Astrocyte (in vitro differentiated cells and primary cell): ENCODE data around the gene SLC25A17. TPM values are rescaled to one million over a fixed set of nuclear protein-coding genes. Genes with fewer than 3 reads are reported as not detected.

Source experiments
- DNase-seq: peaks from one replicate; pipeline ENCODE4 v3.0.0-alpha.2; 2010; ENCODE audit warnings: low read depth
- FAIRE-seq: peaks from 2 replicates; lab custom pipeline; 2011; peaks lifted over from hg19 to GRCh38; lab: Jason Lieb, UNC
- H2AFZ ChIP-seq: 2 replicates; pipeline ENCODE4 v1.6.0; 2012; ENCODE audit warnings: low read depth, low read length, inconsistent platforms
- H3K27ac ChIP-seq: 2 replicates; pipeline ENCODE4 v1.5.1; 2011; ENCODE audit warnings: low read depth, low read length, inconsistent platforms
- H3K27me3 ChIP-seq: 2 replicates; pipeline ENCODE4 v1.6.0; 2011; ENCODE audit warnings: low read length, inconsistent platforms; ENCODE audit not compliant: insufficient read depth
- H3K36me3 ChIP-seq: 2 replicates; pipeline ENCODE4 v1.5.1; 2011; ENCODE audit warnings: low read length, inconsistent platforms; ENCODE audit not compliant: insufficient read depth
- H3K4me1 ChIP-seq: 2 replicates; pipeline ENCODE4 v1.5.1; 2011; ENCODE audit warnings: low read length, inconsistent platforms; ENCODE audit not compliant: insufficient read depth
- H3K4me2 ChIP-seq: 2 replicates; pipeline ENCODE4 v1.6.0; 2012; ENCODE audit warnings: low read length, inconsistent platforms
- H3K4me3 ChIP-seq: 2 replicates; pipeline ENCODE4 v1.5.1; 2011; ENCODE audit warnings: low read depth, mild to moderate bottlenecking, low read length, inconsistent platforms; ENCODE audit not compliant: insufficient read depth
- H3K79me2 ChIP-seq: 2 replicates; pipeline ENCODE4 v1.6.0; 2012; ENCODE audit warnings: mild to moderate bottlenecking, low read length, inconsistent platforms; ENCODE audit not compliant: insufficient read depth
- H3K9ac ChIP-seq: 2 replicates; pipeline ENCODE4 v1.6.0; 2012; ENCODE audit warnings: mild to moderate bottlenecking, low read length, inconsistent platforms
- H3K9me3 ChIP-seq: 2 replicates; pipeline ENCODE4 v1.5.1; 2012; ENCODE audit warnings: low read depth, mild to moderate bottlenecking, low read length, inconsistent platforms; ENCODE audit not compliant: insufficient read depth
- H4K20me1 ChIP-seq: 2 replicates; pipeline ENCODE4 v1.6.0; 2012; ENCODE audit warnings: low read length, inconsistent platforms; ENCODE audit not compliant: insufficient read depth
- H3K27ac Mint-ChIP-seq: one replicate; pipeline ENCODE4 v1.8.0; 2021; ENCODE audit warnings: mild to moderate bottlenecking, mixed read lengths; ENCODE audit not compliant: unreplicated experiment
- H3K27me3 Mint-ChIP-seq: one replicate; pipeline ENCODE4 v1.8.0; 2021; ENCODE audit warnings: low read depth, mixed read lengths; ENCODE audit not compliant: unreplicated experiment
- H3K36me3 Mint-ChIP-seq: one replicate; pipeline ENCODE4 v1.8.0; 2021; ENCODE audit warnings: low read depth, mixed read lengths; ENCODE audit not compliant: unreplicated experiment
- H3K4me1 Mint-ChIP-seq: one replicate; pipeline ENCODE4 v1.8.0; 2021; ENCODE audit warnings: low read depth, mixed read lengths; ENCODE audit not compliant: unreplicated experiment
- H3K4me3 Mint-ChIP-seq: one replicate; pipeline ENCODE4 v1.8.0; 2021; ENCODE audit warnings: mild to moderate bottlenecking, moderate library complexity, mixed read lengths; ENCODE audit not compliant: unreplicated experiment
- H3K9me3 Mint-ChIP-seq: one replicate; pipeline ENCODE4 v1.8.0; 2021; ENCODE audit warnings: mild to moderate bottlenecking, mixed read lengths; ENCODE audit not compliant: unreplicated experiment
- EZH2 ChIP-seq: IDR thresholded peaks from 2 replicates; pipeline ENCODE4 v1.6.1; 2012; ENCODE audit warnings: mild to moderate bottlenecking, low read length, inconsistent platforms; ENCODE audit not compliant: insufficient read depth
- total RNA-seq: library from RNA; stranded (reverse); gene quantifications from 2 replicates; pipeline ENCODE4 v1.2.1, GENCODE V29; 2021
- TF ChIP-seq, protein P1 (sequence below): IDR thresholded peaks from 2 replicates; pipeline ENCODE4 v1.5.1; 2011; ENCODE audit warnings: low read depth, mild to moderate bottlenecking, inconsistent platforms, low read length, moderate library complexity; ENCODE audit not compliant: insufficient read depth

The SLC25A17 gene
- total RNA-seq, 1 donor from 2014 or later, result 24.8 TPM

DNA sequence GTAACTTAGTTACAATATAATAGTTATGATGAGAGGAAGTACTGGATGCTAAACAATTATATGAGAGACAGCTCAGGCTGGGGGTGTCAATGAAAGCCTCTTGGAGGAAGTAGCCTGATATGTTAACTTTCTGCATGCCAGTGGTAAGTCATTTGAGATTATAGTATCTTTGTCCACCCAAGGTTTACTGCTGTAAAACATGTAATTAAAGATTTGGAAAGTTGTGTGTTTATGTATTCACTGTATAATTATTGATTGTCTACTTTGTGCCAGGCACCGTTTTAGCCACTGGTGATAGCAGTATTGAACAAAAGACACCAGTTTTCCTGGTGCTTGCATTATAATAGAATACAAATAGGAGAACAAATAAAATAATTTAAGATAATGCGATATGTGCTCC is 43.4 kb upstream of the SLC25A17 start:
- TF ChIP-seq EZH2, result no peak
- TF ChIP-seq, protein P1, sequence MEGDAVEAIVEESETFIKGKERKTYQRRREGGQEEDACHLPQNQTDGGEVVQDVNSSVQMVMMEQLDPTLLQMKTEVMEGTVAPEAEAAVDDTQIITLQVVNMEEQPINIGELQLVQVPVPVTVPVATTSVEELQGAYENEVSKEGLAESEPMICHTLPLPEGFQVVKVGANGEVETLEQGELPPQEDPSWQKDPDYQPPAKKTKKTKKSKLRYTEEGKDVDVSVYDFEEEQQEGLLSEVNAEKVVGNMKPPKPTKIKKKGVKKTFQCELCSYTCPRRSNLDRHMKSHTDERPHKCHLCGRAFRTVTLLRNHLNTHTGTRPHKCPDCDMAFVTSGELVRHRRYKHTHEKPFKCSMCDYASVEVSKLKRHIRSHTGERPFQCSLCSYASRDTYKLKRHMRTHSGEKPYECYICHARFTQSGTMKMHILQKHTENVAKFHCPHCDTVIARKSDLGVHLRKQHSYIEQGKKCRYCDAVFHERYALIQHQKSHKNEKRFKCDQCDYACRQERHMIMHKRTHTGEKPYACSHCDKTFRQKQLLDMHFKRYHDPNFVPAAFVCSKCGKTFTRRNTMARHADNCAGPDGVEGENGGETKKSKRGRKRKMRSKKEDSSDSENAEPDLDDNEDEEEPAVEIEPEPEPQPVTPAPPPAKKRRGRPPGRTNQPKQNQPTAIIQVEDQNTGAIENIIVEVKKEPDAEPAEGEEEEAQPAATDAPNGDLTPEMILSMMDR, result no peak
- no peaks in the 10 kb centered on the region for H3K27me3 Mint-ChIP-seq
- Histone ChIP-seq H3K4me3 (no peak overlapping the region), H3K9me3 (no peaks in the 10 kb centered on the region), H3K4me2 (no peak overlapping the region), H3K27me3 (no peaks in the 10 kb centered on the region), H3K36me3 (peaks cover 7% of the 10 kb centered on the region), H4K20me1 (no peaks in the 10 kb centered on the region), H2AFZ (no peak overlapping the region), H3K79me2 (peaks cover 82% of the 10 kb centered on the region), H3K4me1 (no peaks in the 10 kb centered on the region), H3K9ac (no peak overlapping the region), H3K27ac (no peak overlapping the region)
- no peak for DNase-seq
- no peak overlapping the region for H3K4me3 Mint-ChIP-seq
- H3K4me1 Mint-ChIP-seq, result peaks cover 19% of the 10 kb centered on the region
- no peak overlapping the region for H3K27ac Mint-ChIP-seq
- FAIRE-seq, result no peak
- H3K36me3 Mint-ChIP-seq, result peaks cover 7% of the 10 kb centered on the region
- H3K9me3 Mint-ChIP-seq, result no peaks in the 10 kb centered on the region

DNA sequence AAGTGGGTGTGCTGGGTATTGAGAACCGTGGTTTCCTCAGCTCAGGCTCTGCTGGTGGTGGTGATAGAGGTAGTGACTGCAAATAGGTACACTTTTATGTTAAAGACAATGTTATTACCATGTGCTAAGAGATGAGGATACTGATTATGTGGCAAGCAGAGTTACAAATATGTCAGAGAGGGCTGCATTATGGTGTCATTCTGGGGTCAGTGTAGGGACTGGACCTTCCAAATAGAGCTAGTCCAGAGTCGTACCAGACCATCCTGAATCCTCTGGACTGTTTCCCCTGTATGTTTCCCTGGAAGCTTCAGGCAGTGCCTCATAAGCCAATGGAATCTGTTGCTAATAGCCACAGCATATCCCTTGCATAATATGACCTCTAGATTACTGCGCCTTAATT is 42.9 kb upstream of the SLC25A17 start, which contains the start of gene DNAJB7:
TSS of gene DNAJB7 (minus strand) at position 101 of the 400 bp plus-strand sequence. CDS start 119 bp downstream, outside the sequence.
- Histone ChIP-seq H3K4me3 (no peak within 1 kb of the TSS), H4K20me1 (no peaks in the 10 kb centered on the region), H2AFZ (no peak within 1 kb of the TSS), H3K27me3 (no peaks in the 10 kb centered on the region), H3K4me1 (no peaks in the 10 kb centered on the region), H3K9ac (no peak within 1 kb of the TSS), H3K27ac (no peak within 1 kb of the TSS), H3K36me3 (peaks cover 7% of the 10 kb centered on the region), H3K9me3 (no peaks in the 10 kb centered on the region), H3K79me2 (peaks cover 84% of the 10 kb centered on the region), H3K4me2 (no peak within 1 kb of the TSS)
- FAIRE-seq, result no peak
- H3K36me3 Mint-ChIP-seq, result peaks cover 7% of the 10 kb centered on the region
- no peaks in the 10 kb centered on the region for H3K27me3 Mint-ChIP-seq
- peaks cover 21% of the 10 kb centered on the region for H3K4me1 Mint-ChIP-seq
- TF ChIP-seq, protein P1, result no peak
- no peak for TF ChIP-seq EZH2
- no peaks in the 10 kb centered on the region for H3K9me3 Mint-ChIP-seq
- no peak for DNase-seq
- H3K4me3 Mint-ChIP-seq, result peak within 1 kb of the TSS; percentile 28
- H3K27ac Mint-ChIP-seq, result peak within 1 kb of the TSS; percentile 59

DNA sequence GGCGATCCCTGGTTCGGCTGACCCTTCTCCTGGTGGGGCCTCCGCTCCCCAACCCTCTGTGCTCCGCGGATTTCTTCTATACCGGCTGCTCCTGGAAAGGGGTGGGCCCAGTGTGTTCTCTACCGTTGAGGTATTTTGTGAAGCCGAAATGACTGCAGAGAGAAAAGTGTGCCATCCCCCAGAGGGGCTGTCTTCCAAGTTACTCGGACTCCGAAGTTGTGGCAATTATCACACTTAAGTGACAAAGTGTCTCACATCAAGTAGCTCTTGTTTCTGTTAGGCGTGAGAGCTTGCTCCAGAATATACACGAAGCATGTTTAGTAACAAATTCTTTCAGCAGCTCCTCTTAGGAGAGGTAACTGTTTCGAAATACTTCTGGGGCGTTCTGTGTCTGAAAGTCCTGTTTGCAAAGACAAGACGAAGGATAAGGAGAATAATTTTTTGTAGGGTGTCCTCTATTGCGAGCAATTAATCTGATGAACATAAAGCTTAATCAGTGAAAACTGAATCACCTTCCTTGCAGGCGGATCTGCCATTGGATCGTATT is 38.2 kb upstream of the SLC25A17 start:
- Histone ChIP-seq H3K36me3 (peaks cover 7% of the 10 kb centered on the region), H2AFZ (peak overlapping the region; percentile 79), H3K4me3 (peak overlapping the region; percentile 87), H3K9ac (peak overlapping the region; percentile 96), H3K4me2 (peak overlapping the region; percentile 88), H4K20me1 (peaks cover 32% of the 10 kb centered on the region), H3K79me2 (peaks cover 94% of the 10 kb centered on the region), H3K9me3 (no peaks in the 10 kb centered on the region), H3K4me1 (peaks cover 5% of the 10 kb centered on the region), H3K27me3 (no peaks in the 10 kb centered on the region), H3K27ac (peak overlapping the region; percentile 97)
- Mint-ChIP-seq H3K9me3 (no peaks in the 10 kb centered on the region), H3K27me3 (no peaks in the 10 kb centered on the region), H3K27ac (peak overlapping the region; percentile 98), H3K4me1 (peaks cover 39% of the 10 kb centered on the region), H3K36me3 (peaks cover 8% of the 10 kb centered on the region), H3K4me3 (peak overlapping the region; percentile 99)
- FAIRE-seq (peak; percentile 23), DNase-seq (no peak)
- TF ChIP-seq, protein P1, result no peak
- no peak for TF ChIP-seq EZH2
